Common myeloid progenitor, CD34-positive (primary cell): ENCODE results near the gene LEUTX.

Experiments
- CTCF ChIA-PET: fragments of 350-600 bp; sonication (Branson Sonifier 250); formaldehyde crosslinking; loops from one replicate; lab custom pipeline; 2021; ENCODE audit warnings: antibody characterized with exemption; lab: Charles Lee
- POLR2A ChIA-PET: fragments of 350-600 bp; sonication (Branson Sonifier 250); formaldehyde crosslinking; loops from one replicate; lab custom pipeline; 2021; ENCODE audit warnings: antibody characterized with exemption; lab: Charles Lee
- DNase-seq, 3 donors: peaks; one replicate each; pipeline versions ENCODE4 v3.0.0 to v3.0.0-alpha.2; 2013
- H3K27ac ChIP-seq, 2 experiments: 1 replicate in 1 of 2; 2 replicates in 1 of 2; pipeline ENCODE4 v1.7.0; 2013; ENCODE audit warnings: inconsistent platforms in 2 of 2, low read length in 2 of 2, mild to moderate bottlenecking in 2 of 2, low read depth in 1 of 2, moderate library complexity in 1 of 2; ENCODE audit not compliant: severe bottlenecking in 2 of 2, insufficient read depth in 1 of 2, poor library complexity in 1 of 2
- H3K27me3 ChIP-seq, 5 experiments: replicated peaks in 2 of 5; 1 replicate in 3 of 5; 2 replicates in 2 of 5; pipeline versions ENCODE4 v1.6.1 to v1.7.0; 2013; ENCODE audit warnings: low read length in 4 of 5, mild to moderate bottlenecking in 2 of 5, moderate library complexity in 2 of 5, inconsistent platforms in 1 of 5; ENCODE audit not compliant: insufficient read depth in 5 of 5, control insufficient read depth in 4 of 5
- H3K36me3 ChIP-seq, 4 experiments: 1 replicate in 2 of 4; 2 replicates in 2 of 4; pipeline versions ENCODE4 v1.6.1 to v1.7.0; 2013; ENCODE audit warnings: low read length in 3 of 4, control low read depth in 1 of 4, mild to moderate bottlenecking in 1 of 4; ENCODE audit not compliant: control insufficient read depth in 4 of 4, insufficient read depth in 4 of 4
- H3K4me1 ChIP-seq, 4 experiments: 1 replicate in 3 of 4; 2 replicates in 1 of 4; pipeline versions ENCODE4 v1.6.1 to v1.7.1; 2013; ENCODE audit warnings: low read length in 3 of 4, mild to moderate bottlenecking in 3 of 4, control low read depth in 1 of 4, inconsistent platforms in 1 of 4, moderate library complexity in 1 of 4; ENCODE audit not compliant: control insufficient read depth in 4 of 4, insufficient read depth in 4 of 4; ENCODE audit errors: control extremely low read depth in 1 of 4
- H3K4me3 ChIP-seq, 7 experiments: 1 replicate in 4 of 7; 2 replicates in 3 of 7; pipeline versions ENCODE4 v1.5.1 to v1.7.0; 2013; ENCODE audit warnings: mild to moderate bottlenecking in 7 of 7, low read length in 6 of 7, moderate library complexity in 6 of 7, inconsistent platforms in 2 of 7, low read depth in 2 of 7, control low read depth in 1 of 7; ENCODE audit not compliant: insufficient read depth in 4 of 7, control insufficient read depth in 1 of 7; ENCODE audit errors: extremely low read depth in 1 of 7
- H3K9me3 ChIP-seq, 5 experiments: 1 replicate in 4 of 5; 2 replicates in 1 of 5; pipeline versions ENCODE4 v1.6.1 to v1.7.1; 2013; ENCODE audit warnings: low read length in 4 of 5, mild to moderate bottlenecking in 2 of 5, inconsistent platforms in 1 of 5, low read depth in 1 of 5, moderate library complexity in 1 of 5; ENCODE audit not compliant: control insufficient read depth in 4 of 5, insufficient read depth in 2 of 5; ENCODE audit errors: control extremely low read depth in 1 of 5
- WGBS: methylation state at CpG from one replicate; pipeline ENCODE4 v1.1.5; 2013; ENCODE audit not compliant: insufficient coverage; 5-methylcytosine and 5-hydroxymethylcytosine counted together

The LEUTX gene

GRCh38 chr19:39768334-39768733, 10.3 kb upstream of the LEUTX start:
- Histone ChIP-seq H3K27ac (no peak overlapping the region), H3K36me3 (no peaks in the 10 kb centered on the region), H3K27me3 (peaks cover 3 to 11% (median 4%) of the 10 kb centered on the region in 5 experiments), H3K9me3 (peaks cover 0 to 5% (median 4%) of the 10 kb centered on the region in 5 experiments), H3K4me1 (no peaks in the 10 kb centered on the region), H3K4me3 (no peak overlapping the region)
- 83% methylated on average over 8 of the region's 8 CpGs for WGBS
- ChIA-PET CTCF (interaction anchor here (0.9 to 4.4 kb wide), 4 partner anchors 18 to 75 kb away, joined by 3 to 18 read pairs (median 3); no protein-coding TSS in a partner anchor), POLR2A (no interaction called here)
- no peak for DNase-seq

- 65% methylated on average over 3 of the region's 4 CpGs for WGBS
- no peaks in the 10 kb centered on the region for H3K36me3 ChIP-seq
- POLR2A ChIA-PET, result no interaction called here
Measured at GRCh38 chr19:39768786-39769185, 9.9 kb upstream of the LEUTX start.

GRCh38 chr19:39780894-39781293, 2.2 kb downstream of the LEUTX start:
- 83% methylated on average over 2 of the region's 3 CpGs for WGBS
- ChIA-PET CTCF (interaction anchor here (1.0 to 1.5 kb wide), 2 partner anchors 12 to 15 kb away, joined by 3 to 4 read pairs; no protein-coding TSS in a partner anchor), POLR2A (no interaction called here)
- Histone ChIP-seq H3K36me3 (no peaks in the 10 kb centered on the region), H3K4me1 (no peaks in the 10 kb centered on the region), H3K9me3 (no peaks in the 10 kb centered on the region), H3K4me3 (no peak overlapping the region), H3K27ac (no peak overlapping the region), H3K27me3 (peaks cover 0 to 23% (median 3%) of the 10 kb centered on the region in 5 experiments)
- no peak for DNase-seq

More at GRCh38 chr19:39768786-39769185, 9.9 kb upstream of the LEUTX start:
- CTCF ChIA-PET, result interaction anchor here (0.9 to 4.4 kb wide), 3 partner anchors 11 to 75 kb away, joined by 3 to 18 read pairs (median 4); no protein-coding TSS in a partner anchor
- H3K27ac ChIP-seq, result no peak overlapping the region
- no peak for DNase-seq
- H3K9me3 ChIP-seq, result peaks cover 0 to 5% (median 4%) of the 10 kb centered on the region in 5 experiments
- peaks cover 3 to 11% (median 4%) of the 10 kb centered on the region in 5 experiments for H3K27me3 ChIP-seq
- no peak overlapping the region for H3K4me3 ChIP-seq
- H3K4me1 ChIP-seq, result no peaks in the 10 kb centered on the region

GRCh38 chr19:39788244-39788643, 9.6 kb downstream of the LEUTX start:
- H3K9me3 ChIP-seq, result peaks cover 0 to 10% (median 0%) of the 10 kb centered on the region in 5 experiments
- ChIA-PET POLR2A (no interaction called here), CTCF (interaction anchor here (1.1 to 6.3 kb wide), 3 partner anchors 22 to 182 kb away, joined by 3 to 89 read pairs (median 4); partner anchors contain the start of genes FBL and PSMC4)
- no peak overlapping the region for H3K4me3 ChIP-seq
- H3K27ac ChIP-seq, result no peak overlapping the region
- no peak for DNase-seq
- H3K36me3 ChIP-seq, result no peaks in the 10 kb centered on the region
- H3K4me1 ChIP-seq, result no peaks in the 10 kb centered on the region
- H3K27me3 ChIP-seq, result peaks cover 0 to 7% (median 5%) of the 10 kb centered on the region in 5 experiments

GRCh38 chr19:39792999-39793546, 14.4 kb downstream of the LEUTX start:
- no peaks in the 10 kb centered on the region for H3K36me3 ChIP-seq
- WGBS, result 0% methylated on average over 10 of the region's 17 CpGs
- H3K27ac ChIP-seq, result no peak overlapping the region
- H3K4me3 ChIP-seq, result peak overlapping the region in 6 of 7 experiments; percentile 19 to 84 (median 64)
- H3K9me3 ChIP-seq, result peaks cover 0 to 3% (median 0%) of the 10 kb centered on the region in 5 experiments
- peaks cover 0 to 10% (median 2%) of the 10 kb centered on the region in 5 experiments for H3K27me3 ChIP-seq
- ChIA-PET CTCF (interaction anchor here (0.8 to 6.3 kb wide), 17 partner anchors 8 to 178 kb away, joined by 3 to 89 read pairs (median 4); partner anchors contain the start of genes FBL and PSMC4), POLR2A (interaction anchor here (0.6 to 1.2 kb wide), 3 partner anchors 52 to 492 kb away, joined by 3 read pairs; partner anchors contain the start of genes AKT2 and FBL)
- DNase-seq, result peak; percentile 76 to 86 (median 85)
- peaks cover 0 to 2% (median 0%) of the 10 kb centered on the region in 4 experiments for H3K4me1 ChIP-seq

- H3K4me3 ChIP-seq, result no peak overlapping the region
- peak in 2 of 3 donors; percentile 19 to 40 for DNase-seq
- WGBS, result 42% methylated on average over 3 of the region's 5 CpGs
- no peak overlapping the region for H3K27ac ChIP-seq
- ChIA-PET CTCF (interaction anchor here (1.1 to 2.4 kb wide), 5 partner anchors 7 to 49 kb away, joined by 3 to 11 read pairs (median 3); no protein-coding TSS in a partner anchor), POLR2A (no interaction called here)
- H3K36me3 ChIP-seq, result no peaks in the 10 kb centered on the region
- H3K27me3 ChIP-seq, result peaks cover 0 to 10% (median 2%) of the 10 kb centered on the region in 5 experiments
- H3K4me1 ChIP-seq, result peaks cover 0 to 2% (median 0%) of the 10 kb centered on the region in 4 experiments
- no peaks in the 10 kb centered on the region for H3K9me3 ChIP-seq
Measured at GRCh38 chr19:39795001-39795400, 16.3 kb downstream of the LEUTX start.
